CD8-positive, alpha-beta memory T cell (primary cell): ENCODE measurements around the gene HLA-DMA. TPM values are rescaled to one million over a fixed set of nuclear protein-coding genes. Genes with fewer than 3 reads are reported as not detected.
A peak's percentile ranks its signal among the peaks of the same experiment; 100 is the strongest.

Experiments used
- CTCF ChIA-PET: fragments of 350-600 bp; sonication (Branson Sonifier 250); formaldehyde crosslinking; loops from one replicate; lab custom pipeline; 2021; ENCODE audit warnings: antibody characterized with exemption; lab: Charles Lee
- POLR2A ChIA-PET: fragments of 350-600 bp; sonication (Branson Sonifier 250); formaldehyde crosslinking; loops from one replicate; lab custom pipeline; 2021; ENCODE audit warnings: antibody characterized with exemption; lab: Charles Lee
- DNase-seq, 5 donors: peaks; one replicate each; pipeline versions ENCODE4 v3.0.0 to v3.0.0-alpha.2; 2020 to 2022; ENCODE audit warnings: mixed read lengths in 1 of 5
- H3K27ac ChIP-seq: one replicate; pipeline ENCODE4 v1.7.0; 2013; ENCODE audit warnings: low read depth, mild to moderate bottlenecking, low read length, moderate library complexity
- H3K27me3 ChIP-seq: 2 replicates; pipeline ENCODE4 v1.7.0; 2013; ENCODE audit warnings: low read length, mild to moderate bottlenecking; ENCODE audit not compliant: insufficient read depth, poor library complexity, severe bottlenecking
- H3K36me3 ChIP-seq: 2 replicates; pipeline ENCODE4 v1.7.0; 2013; ENCODE audit warnings: mild to moderate bottlenecking, low read length, moderate library complexity; ENCODE audit not compliant: insufficient read depth
- H3K4me1 ChIP-seq: 2 replicates; pipeline ENCODE4 v1.7.0; 2013; ENCODE audit warnings: mild to moderate bottlenecking, low read length, moderate library complexity; ENCODE audit not compliant: insufficient read depth
- H3K4me3 ChIP-seq: 2 replicates; pipeline ENCODE4 v1.7.0; 2013; ENCODE audit warnings: mild to moderate bottlenecking, low read length
- H3K9me3 ChIP-seq: 2 replicates; pipeline ENCODE4 v1.7.0; 2013; ENCODE audit warnings: mild to moderate bottlenecking, low read length
- H3K27ac Mint-ChIP-seq, 8 donors: one replicate each; pipeline ENCODE4 v1.8.0; 2020 to 2021; ENCODE audit warnings: mixed read lengths in 8 of 8, mild to moderate bottlenecking in 6 of 8, inconsistent platforms in 3 of 8, moderate library complexity in 3 of 8
- H3K27me3 Mint-ChIP-seq, 2 donors: one replicate each; pipeline ENCODE4 v1.8.0; 2020 to 2021; ENCODE audit warnings: mixed read lengths in 2 of 2, mild to moderate bottlenecking in 1 of 2, moderate library complexity in 1 of 2
- H3K36me3 Mint-ChIP-seq, 3 donors: one replicate each; pipeline ENCODE4 v1.8.0; 2020 to 2021; ENCODE audit warnings: mixed read lengths in 3 of 3, inconsistent platforms in 1 of 3, mild to moderate bottlenecking in 1 of 3
- H3K4me1 Mint-ChIP-seq, 3 donors: one replicate each; pipeline ENCODE4 v1.8.0; 2020 to 2021; ENCODE audit warnings: mixed read lengths in 3 of 3, inconsistent platforms in 1 of 3, mild to moderate bottlenecking in 1 of 3
- H3K4me3 Mint-ChIP-seq, 7 donors: one replicate each; pipeline ENCODE4 v1.8.0; 2020 to 2021; ENCODE audit warnings: mixed read lengths in 7 of 7, mild to moderate bottlenecking in 6 of 7, moderate library complexity in 4 of 7, inconsistent platforms in 2 of 7
- H3K9me3 Mint-ChIP-seq, 5 donors: one replicate each; pipeline ENCODE4 v1.8.0; 2020 to 2022; ENCODE audit warnings: mixed read lengths in 5 of 5, mild to moderate bottlenecking in 3 of 5, moderate library complexity in 2 of 5, inconsistent platforms in 1 of 5
- polyA plus RNA-seq: library from polyadenylated mRNA; unstranded; fragments of 300-500 nt; fragmentation: Illumina TruSeq; gene quantifications from one replicate; pipeline ENCODE4 v1.2.3, GENCODE V29; 2021
- total RNA-seq, 2 experiments: library from RNA; stranded (reverse); gene quantifications; one replicate each; pipeline ENCODE4 v1.2.3, GENCODE V29; 2021

Gene HLA-DMA
- total and polyA plus RNA-seq, 3 experiments from 2014 or later: 14.0 to 35.0 (median 16.5) TPM

DNA sequence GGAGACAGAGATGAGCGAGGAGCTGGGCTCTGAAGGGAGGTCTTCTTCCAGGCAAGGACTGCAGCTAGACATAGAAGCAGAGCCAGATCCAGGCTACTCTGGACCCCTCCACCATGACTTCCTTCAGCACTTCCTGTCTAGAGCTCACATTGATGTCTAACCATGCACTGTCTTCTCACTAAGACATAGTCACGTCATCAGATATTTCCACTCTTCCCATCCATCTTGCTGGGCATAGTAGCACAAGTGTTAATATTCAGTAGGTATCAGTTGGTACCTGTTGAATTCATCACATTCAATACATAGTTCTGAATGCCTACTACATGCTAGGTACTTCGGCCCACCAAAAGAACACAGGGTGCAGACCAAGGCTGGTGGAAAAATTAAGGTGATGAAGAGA lies 2.9 kb downstream of the HLA-DMA start:
- Histone ChIP-seq H3K27ac (no peak overlapping the region), H3K36me3 (no peaks in the 10 kb centered on the region), H3K4me1 (peaks cover 30% of the 10 kb centered on the region), H3K27me3 (no peaks in the 10 kb centered on the region), H3K4me3 (no peak overlapping the region), H3K9me3 (no peaks in the 10 kb centered on the region)
- H3K27ac Mint-ChIP-seq: peak overlapping the region in 5 of 8 donors; percentile 19 to 81 (median 68)
- H3K4me1 Mint-ChIP-seq: peaks cover 47 to 84% (median 76%) of the 10 kb centered on the region in 3 donors
- no peak for DNase-seq
- H3K27me3 Mint-ChIP-seq: no peaks in the 10 kb centered on the region
- peaks cover 0 to 10% (median 4%) of the 10 kb centered on the region in 3 donors for H3K36me3 Mint-ChIP-seq
- POLR2A ChIA-PET: interaction anchor here (1.5 to 7.8 kb wide), 2 partner anchors 8 to 21 kb away, joined by 5 to 164 read pairs; partner anchors contain the start of gene BRD2
- no peaks in the 10 kb centered on the region for H3K9me3 Mint-ChIP-seq
- H3K4me3 Mint-ChIP-seq: peak overlapping the region in 2 of 7 donors; percentile 30 to 43
- CTCF ChIA-PET: interaction anchor here (1.3 to 11.0 kb wide), 4 partner anchors 17 to 111 kb away, joined by 3 to 270 read pairs (median 129); partner anchors contain the start of genes BRD2 and TAP2

DNA sequence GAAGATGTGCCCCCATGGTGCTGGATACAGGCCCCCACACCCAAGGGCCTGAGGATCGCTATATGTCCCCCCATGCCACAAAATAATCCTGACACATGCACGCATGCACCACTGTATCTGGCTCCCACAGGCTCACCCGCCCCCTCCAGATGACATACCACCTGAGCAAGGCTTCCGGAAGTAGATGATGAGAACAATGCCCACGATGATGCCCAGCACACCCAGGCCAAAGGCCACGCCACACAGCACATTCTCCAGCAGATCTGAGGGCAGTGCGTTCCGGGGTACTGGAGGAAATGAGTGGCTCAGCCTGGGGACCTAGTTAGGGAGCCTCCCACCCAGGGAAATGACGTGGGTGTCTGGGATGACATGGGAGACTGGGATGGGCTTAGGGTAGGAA lies 3.8 kb downstream of the HLA-DMA start:
- Histone ChIP-seq H3K27ac (no peak overlapping the region), H3K9me3 (no peaks in the 10 kb centered on the region), H3K4me3 (no peak overlapping the region), H3K27me3 (no peaks in the 10 kb centered on the region), H3K4me1 (peaks cover 36% of the 10 kb centered on the region), H3K36me3 (no peaks in the 10 kb centered on the region)
- ChIA-PET POLR2A (no interaction called here), CTCF (interaction anchor here (1.4 to 11.0 kb wide), 3 partner anchors 13 to 36 kb away, joined by 4 to 270 read pairs (median 161); partner anchors contain the start of gene BRD2)
- H3K36me3 Mint-ChIP-seq: peaks cover 0 to 10% (median 4%) of the 10 kb centered on the region in 3 donors
- no peaks in the 10 kb centered on the region for H3K27me3 Mint-ChIP-seq
- H3K4me1 Mint-ChIP-seq: peaks cover 50 to 85% (median 76%) of the 10 kb centered on the region in 3 donors
- no peaks in the 10 kb centered on the region for H3K9me3 Mint-ChIP-seq
- H3K4me3 Mint-ChIP-seq: no peak overlapping the region
- DNase-seq: no peak
- peak overlapping the region in 3 of 8 donors; percentile 44 to 72 (median 70) for H3K27ac Mint-ChIP-seq

DNA sequence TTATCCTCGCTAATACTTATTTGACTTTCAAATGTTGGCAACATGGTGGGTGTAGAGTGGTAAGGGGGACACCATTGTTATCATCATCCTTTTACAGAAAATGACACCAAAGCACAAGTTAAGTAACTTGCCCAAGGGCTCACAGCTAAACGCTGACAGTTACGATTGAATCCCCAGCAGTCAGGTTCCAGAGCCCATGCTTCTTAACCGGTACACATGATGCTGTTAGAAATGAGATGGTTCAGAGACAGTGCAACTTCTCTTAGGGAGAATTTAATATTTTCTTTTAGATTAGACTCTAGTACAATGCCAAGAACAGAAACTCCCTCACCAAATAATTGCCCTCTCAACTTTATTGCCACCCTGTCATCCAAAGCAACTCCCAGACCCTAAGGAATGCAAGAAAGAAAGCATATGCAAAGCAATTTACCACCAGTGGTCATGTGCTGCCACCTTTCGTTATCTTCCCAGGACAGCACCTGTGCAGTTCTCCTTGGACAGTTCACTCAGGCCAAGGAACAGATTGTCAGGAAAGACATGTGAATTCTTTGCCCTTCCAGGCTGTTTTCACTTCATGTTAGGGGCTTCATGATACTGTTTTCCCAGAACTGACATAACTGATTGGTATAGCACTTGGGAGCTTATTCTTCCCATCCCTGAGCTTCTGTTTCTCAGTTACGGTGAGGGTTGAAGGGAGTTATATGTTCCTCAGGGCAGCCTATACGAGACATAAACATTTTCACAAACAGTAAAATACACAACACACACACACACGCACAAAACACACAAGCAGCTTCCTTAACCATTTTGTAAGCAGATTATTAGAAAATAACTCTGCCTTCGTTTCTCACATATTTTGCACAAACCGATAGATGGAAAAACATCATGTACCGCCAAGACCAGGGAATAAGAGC lies 5.1 kb downstream of the HLA-DMA start:
- POLR2A ChIA-PET: interaction anchor here (0.9 to 1.6 kb wide), 3 partner anchors 20 to 36 kb away, joined by 3 to 4 read pairs (median 3); no protein-coding TSS in a partner anchor
- Mint-ChIP-seq H3K27ac (peak overlapping the region in 4 of 8 donors; percentile 6 to 74 (median 32)), H3K36me3 (peaks cover 0 to 10% (median 4%) of the 10 kb centered on the region in 3 donors), H3K9me3 (no peaks in the 10 kb centered on the region), H3K4me3 (no peak overlapping the region), H3K4me1 (peaks cover 49 to 85% (median 75%) of the 10 kb centered on the region in 3 donors), H3K27me3 (no peaks in the 10 kb centered on the region)
- CTCF ChIA-PET: interaction anchor here (0.7 to 2.1 kb wide), 10 partner anchors 12 to 109 kb away, joined by 3 to 21 read pairs (median 4); partner anchors contain the start of genes BRD2 and TAP2
- Histone ChIP-seq H3K36me3 (no peaks in the 10 kb centered on the region), H3K4me3 (no peak overlapping the region), H3K9me3 (no peaks in the 10 kb centered on the region), H3K4me1 (peaks cover 44% of the 10 kb centered on the region), H3K27me3 (no peaks in the 10 kb centered on the region), H3K27ac (no peak overlapping the region)
- peak in 3 of 5 donors; percentile 18 to 37 (median 35) for DNase-seq

DNA sequence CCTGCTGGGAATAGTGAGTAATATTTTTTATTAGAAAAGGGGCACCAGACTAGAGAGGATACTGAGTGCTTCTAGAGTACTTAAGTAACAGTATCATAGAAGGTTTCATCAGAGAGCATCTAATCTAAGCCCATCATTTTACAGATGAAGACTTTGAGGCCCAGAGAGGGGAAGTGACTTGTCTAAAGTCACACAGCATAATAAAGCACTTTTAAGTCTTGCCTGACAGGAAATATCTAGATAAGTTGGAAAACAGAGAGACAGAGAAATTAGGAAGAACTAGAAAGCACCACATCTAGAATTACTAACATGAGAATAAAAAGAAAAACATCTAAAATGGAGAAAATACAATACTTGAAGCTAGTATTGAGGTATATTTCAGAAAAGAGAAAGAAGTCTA lies 6.0 kb downstream of the HLA-DMA start:
- CTCF ChIA-PET: interaction anchor here (1.0 to 2.1 kb wide), 5 partner anchors 13 to 109 kb away, joined by 3 to 21 read pairs (median 7); partner anchors contain the start of genes BRD2 and TAP2
- Mint-ChIP-seq H3K9me3 (no peaks in the 10 kb centered on the region), H3K27me3 (no peaks in the 10 kb centered on the region), H3K36me3 (peaks cover 0 to 10% (median 4%) of the 10 kb centered on the region in 3 donors), H3K27ac (peak overlapping the region in 5 of 8 donors; percentile 10 to 57 (median 22)), H3K4me3 (no peak overlapping the region), H3K4me1 (peaks cover 49 to 85% (median 75%) of the 10 kb centered on the region in 3 donors)
- no peak overlapping the region for H3K27ac ChIP-seq
- H3K4me3 ChIP-seq: no peak overlapping the region
- no peak for DNase-seq
- H3K9me3 ChIP-seq: no peaks in the 10 kb centered on the region
- no peaks in the 10 kb centered on the region for H3K27me3 ChIP-seq
- H3K4me1 ChIP-seq: peaks cover 45% of the 10 kb centered on the region
- POLR2A ChIA-PET: interaction anchor here (1.3 kb wide), 1 partner anchor 37 kb away, joined by 3 read pairs; no protein-coding TSS in a partner anchor
- H3K36me3 ChIP-seq: no peaks in the 10 kb centered on the region

DNA sequence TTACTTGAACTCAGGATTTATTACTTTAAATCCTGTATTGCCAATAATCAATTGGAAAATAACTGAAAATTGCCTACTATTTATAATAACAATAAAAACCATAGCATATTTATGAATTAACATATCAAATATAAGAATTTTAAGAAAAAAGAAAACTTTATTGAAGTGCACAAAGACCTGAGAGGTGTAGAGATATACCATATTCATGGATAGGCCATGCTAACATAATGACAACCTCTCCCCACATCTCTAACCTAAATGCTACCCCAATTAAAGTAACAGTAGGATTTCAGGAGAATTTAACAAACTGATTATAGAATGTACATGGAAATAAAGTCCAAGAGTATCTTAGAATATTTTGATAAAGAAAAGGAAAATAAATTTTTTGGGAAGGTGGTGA lies 6.9 kb downstream of the HLA-DMA start:
- H3K36me3 Mint-ChIP-seq: peaks cover 0 to 10% (median 4%) of the 10 kb centered on the region in 3 donors
- no peak overlapping the region for H3K4me3 ChIP-seq
- H3K36me3 ChIP-seq: no peaks in the 10 kb centered on the region
- H3K4me1 Mint-ChIP-seq: peaks cover 58 to 91% (median 83%) of the 10 kb centered on the region in 3 donors
- H3K27ac Mint-ChIP-seq: peak overlapping the region in 5 of 8 donors; percentile 29 to 95 (median 90)
- ChIA-PET POLR2A (interaction anchor here (1.6 kb wide), 1 partner anchor 13 kb away, joined by 4 read pairs; no protein-coding TSS in a partner anchor), CTCF (no interaction called here)
- no peaks in the 10 kb centered on the region for H3K9me3 ChIP-seq
- no peaks in the 10 kb centered on the region for H3K9me3 Mint-ChIP-seq
- H3K4me3 Mint-ChIP-seq: peak overlapping the region in 1 of 7 donors; percentile 57
- peaks cover 54% of the 10 kb centered on the region for H3K4me1 ChIP-seq
- DNase-seq: no peak
- H3K27me3 ChIP-seq: no peaks in the 10 kb centered on the region
- no peak overlapping the region for H3K27ac ChIP-seq
- H3K27me3 Mint-ChIP-seq: no peaks in the 10 kb centered on the region

DNA sequence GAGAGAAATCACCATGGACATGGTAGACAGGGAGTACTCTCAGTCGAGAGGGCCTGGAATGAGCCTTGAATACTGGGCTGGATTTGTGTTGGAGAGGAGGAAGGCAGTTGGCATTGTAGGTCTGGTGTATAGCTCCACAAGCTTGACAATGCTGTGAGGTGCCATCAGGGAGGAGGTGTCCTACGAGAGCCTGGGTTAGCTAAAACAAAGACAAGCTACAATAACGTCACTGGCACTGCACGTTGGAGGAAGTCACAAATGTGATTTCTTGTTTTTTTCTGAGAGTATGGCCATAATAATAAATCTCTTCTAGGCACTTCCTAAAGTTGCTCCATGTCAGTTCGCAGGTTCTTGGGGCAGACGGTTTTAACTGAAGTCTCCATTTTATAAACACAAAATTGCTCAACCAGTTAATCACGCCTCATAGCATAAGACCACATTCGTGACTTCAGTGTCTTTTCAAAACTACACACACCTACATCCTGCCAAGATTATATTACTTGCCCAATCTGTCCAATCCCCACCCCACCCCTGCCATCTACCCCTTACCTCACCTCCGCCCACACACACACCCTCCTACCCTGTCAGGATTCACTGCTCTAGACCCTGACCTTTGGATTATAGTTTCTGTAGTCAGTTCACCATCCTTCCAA lies 7.7 kb downstream of the HLA-DMA start:
- H3K4me3 Mint-ChIP-seq: peak overlapping the region in 6 of 7 donors; percentile 49 to 93 (median 60)
- H3K27me3 ChIP-seq: no peaks in the 10 kb centered on the region
- peaks cover 59% of the 10 kb centered on the region for H3K4me1 ChIP-seq
- no peaks in the 10 kb centered on the region for H3K9me3 ChIP-seq
- ChIA-PET CTCF (interaction anchor here (1.1 to 7.5 kb wide), 7 partner anchors 10 to 92 kb away, joined by 3 to 90 read pairs (median 23); partner anchors contain the start of genes BRD2, HLA-DMA, PSMB9 and TAP1), POLR2A (interaction anchor here (0.8 to 7.4 kb wide), 3 partner anchors 8 to 25 kb away, joined by 4 to 107 read pairs (median 6); partner anchors contain the start of genes BRD2 and HLA-DMA)
- H3K27ac Mint-ChIP-seq: peak overlapping the region; percentile 29 to 95 (median 91)
- peaks cover 0 to 11% (median 4%) of the 10 kb centered on the region in 3 donors for H3K36me3 Mint-ChIP-seq
- peak overlapping the region; percentile 3 for H3K27ac ChIP-seq
- H3K27me3 Mint-ChIP-seq: no peaks in the 10 kb centered on the region
- no peaks in the 10 kb centered on the region for H3K9me3 Mint-ChIP-seq
- H3K4me3 ChIP-seq: no peak overlapping the region
- peak in 3 of 5 donors; percentile 10 to 63 (median 35) for DNase-seq
- no peaks in the 10 kb centered on the region for H3K36me3 ChIP-seq
- peaks cover 61 to 91% (median 88%) of the 10 kb centered on the region in 3 donors for H3K4me1 Mint-ChIP-seq
